Endothelial cell of coronary artery (primary cell): ENCODE data around the gene GPR75. TPM values are rescaled to one million over a fixed set of nuclear protein-coding genes. Genes with fewer than 3 reads are reported as not detected.

ENCODE experiments used
- total RNA-seq: library from RNA; depleted of rRNA; stranded (reverse); fragments of >200 nt; gene quantifications from 2 replicates; pipeline ENCODE4 v1.2.3, GENCODE V29; 2014

Gene GPR75
- 0.99 and 1.3 TPM in 2 replicates for total RNA-seq

GRCh38 chr2:53859206-53860181, at the start of gene GPR75:
GPR75 (minus strand) TSS chr2:53859967; CDS start chr2:53854756, 5,211 bp downstream.

Other genes with a start within 250 kb of the GPR75 start
- 5.8 and 7.2 TPM in 2 replicates for gene CHAC2, start 92.2 kb downstream of the GPR75 start, total RNA-seq
- 21.3 and 23.8 TPM in 2 replicates for gene ASB3, start 73.0 kb downstream of the GPR75 start, total RNA-seq
- 34.9 and 61.8 TPM in 2 replicates for gene ERLEC1, start 72.9 kb downstream of the GPR75 start, total RNA-seq
- gene PSME4, start 111.0 kb upstream of the GPR75 start, total RNA-seq = 35.6 and 42.6 TPM in 2 replicates